Measurements from ENCODE around the gene SYT1. TPM values are rescaled to one million over a fixed set of nuclear protein-coding genes. Genes with fewer than 3 reads are reported as not detected.

SYT1 gene
- total and polyA plus RNA-seq, 2 donors (not counting 1 experiment from before 2014, with no cell fraction given): 0.60 to 1.3 TPM

GRCh38 chr12:79217306-79217705 lies 352.7 kb downstream of the SYT1 start:
- intact Hi-C loops (cut with micrococcal nuclease): no loop called here
- Histone ChIP-seq H3K79me2 (ENCODE audit: control insufficient read depth, insufficient read depth, low read length) (no peaks in the 10 kb centered on the region), H2AFZ (ENCODE audit: insufficient read depth, low read depth, low read length, poor library complexity, severe bottlenecking) (no peak overlapping the region), H3K9ac (ENCODE audit: low read length) (no peak overlapping the region), H3K27me3 (replicated peaks in 1 of 4; ENCODE audit: control extremely low read depth in 1 of 4, control insufficient read depth in 3 of 4, insufficient read depth in 4 of 4, low read length in 3 of 4) (no peaks in the 10 kb centered on the region), H4K20me1 (ENCODE audit: control insufficient read depth, insufficient read depth, low read length, poor library complexity, severe bottlenecking) (no peaks in the 10 kb centered on the region), H3K36me3 (replicated peaks in 1 of 2; ENCODE audit: control extremely low read depth in 1 of 2, control insufficient read depth in 1 of 2, extremely low read depth in 1 of 2, insufficient read depth in 2 of 2, low read length in 1 of 2) (no peaks in the 10 kb centered on the region), H3K9me3 (ENCODE audit: control extremely low read depth in 1 of 3, control insufficient read depth in 2 of 3, insufficient read depth in 1 of 3, low read length in 2 of 3) (peaks cover 0 to 6% (median 1%) of the 10 kb centered on the region in 3 donors), H3K4me3 (ENCODE audit: control extremely low read depth in 1 of 5, extremely low read depth in 1 of 5, insufficient read depth in 1 of 5, low read depth in 2 of 5, low read length in 4 of 5) (no peak overlapping the region), H3K4me1 (ENCODE audit: control insufficient read depth in 2 of 2, insufficient read depth in 2 of 2, low read length in 2 of 2) (no peaks in the 10 kb centered on the region), H3K27ac (ENCODE audit: low read length in 2 of 2) (no peak overlapping the region), H3K4me2 (replicated peaks; ENCODE audit: low read depth, low read length, poor library complexity, severe bottlenecking) (no peak overlapping the region)
- TF ChIP-seq EZH2 (IDR thresholded peaks at IDR 0.05; ENCODE audit: borderline replicate concordance, insufficient read depth, low read depth, low read length, poor library complexity, severe bottlenecking) (no peak), CTCF (IDR thresholded peaks at IDR 0.05) (no peak)
- no peak for DNase-seq
- Mint-ChIP-seq H3K9me3 (ENCODE audit: insufficient read depth) (peaks cover 3% of the 10 kb centered on the region), H3K27me3 (no peaks in the 10 kb centered on the region), H3K4me3 (no peak overlapping the region), H3K4me1 (no peaks in the 10 kb centered on the region), H3K27ac (no peak overlapping the region)
- no peak for ATAC-seq (ENCODE audit: low read depth)
- WGBS (ENCODE audit: insufficient coverage): no CpG with 5 or more reads among the region's 6 CpGs
- ChIA-PET CTCF (no interaction called here), POLR2A (no interaction called here)

GRCh38 chr12:79223210-79223609 lies 358.6 kb downstream of the SYT1 start:
- DNase-seq: no peak
- Histone ChIP-seq H4K20me1 (ENCODE audit: control insufficient read depth, insufficient read depth, low read length, poor library complexity, severe bottlenecking) (no peaks in the 10 kb centered on the region), H3K9me3 (ENCODE audit: control extremely low read depth in 1 of 3, control insufficient read depth in 2 of 3, insufficient read depth in 1 of 3, low read length in 2 of 3) (peaks cover 3 to 12% (median 7%) of the 10 kb centered on the region in 3 donors), H3K4me3 (ENCODE audit: control extremely low read depth in 1 of 5, extremely low read depth in 1 of 5, insufficient read depth in 1 of 5, low read depth in 2 of 5, low read length in 4 of 5) (no peak overlapping the region), H3K79me2 (ENCODE audit: control insufficient read depth, insufficient read depth, low read length) (no peaks in the 10 kb centered on the region), H3K27ac (ENCODE audit: low read length in 2 of 2) (no peak overlapping the region), H3K4me2 (replicated peaks; ENCODE audit: low read depth, low read length, poor library complexity, severe bottlenecking) (no peak overlapping the region), H3K9ac (ENCODE audit: low read length) (no peak overlapping the region), H3K27me3 (replicated peaks in 1 of 4; ENCODE audit: control extremely low read depth in 1 of 4, control insufficient read depth in 3 of 4, insufficient read depth in 4 of 4, low read length in 3 of 4) (no peaks in the 10 kb centered on the region), H3K36me3 (replicated peaks in 1 of 2; ENCODE audit: control extremely low read depth in 1 of 2, control insufficient read depth in 1 of 2, extremely low read depth in 1 of 2, insufficient read depth in 2 of 2, low read length in 1 of 2) (no peaks in the 10 kb centered on the region), H3K4me1 (ENCODE audit: control insufficient read depth in 2 of 2, insufficient read depth in 2 of 2, low read length in 2 of 2) (no peaks in the 10 kb centered on the region), H2AFZ (ENCODE audit: insufficient read depth, low read depth, low read length, poor library complexity, severe bottlenecking) (no peak overlapping the region)
- intact Hi-C loops (cut with micrococcal nuclease): no loop called here
- Mint-ChIP-seq H3K27ac (no peak overlapping the region), H3K9me3 (ENCODE audit: insufficient read depth) (peaks cover 6% of the 10 kb centered on the region), H3K4me3 (no peak overlapping the region), H3K4me1 (no peaks in the 10 kb centered on the region), H3K27me3 (no peaks in the 10 kb centered on the region)
- CTCF ChIA-PET: no interaction called here
- TF ChIP-seq EZH2 (IDR thresholded peaks at IDR 0.05; ENCODE audit: borderline replicate concordance, insufficient read depth, low read depth, low read length, poor library complexity, severe bottlenecking) (no peak), CTCF (IDR thresholded peaks at IDR 0.05) (no peak)
- WGBS (ENCODE audit: insufficient coverage): 88% methylated on average over 1 of the region's 1 CpG
- POLR2A ChIA-PET: no interaction called here
- no peak for ATAC-seq (ENCODE audit: low read depth)

Measured in B cell (primary cell).